ENCODE data around the gene C11orf98. TPM values are rescaled to one million over a fixed set of nuclear protein-coding genes. Genes with fewer than 3 reads are reported as not detected.
"Not testable (repeated sequence)": the region's sequence is repeated elsewhere in the genome, so short reads cannot be mapped to it uniquely, and the experiment has no call there.

C11orf98 gene
- total and polyA plus RNA-seq, 4 donors = 19.0 to 140 (median 94.7) TPM

GRCh38 chr11:62654297-62654696 lies 10.7 kb downstream of the C11orf98 start:
- H3K27me3 ChIP-seq (ENCODE audit: control insufficient read depth in 3 of 3, insufficient read depth in 3 of 3, low read length in 2 of 3) = no peaks in the 10 kb centered on the region
- no peak overlapping the region for H3K27ac ChIP-seq (ENCODE audit: low read depth in 1 of 2, low read length in 1 of 2)
- H3K9ac ChIP-seq (ENCODE audit: insufficient read depth in 1 of 2, low read length in 2 of 2) = no peak overlapping the region
- H3K36me3 ChIP-seq (ENCODE audit: control insufficient read depth in 4 of 4, insufficient read depth in 4 of 4, low read length in 4 of 4) = peaks cover 0 to 5% (median 1%) of the 10 kb centered on the region in 4 donors
- DNase-seq (no peak), ATAC-seq (ENCODE audit: insufficient read depth, low FRiP score) (no peak)
- H3K4me3 ChIP-seq = no peak overlapping the region
- WGBS, 2 donors = 89 to 93% methylated on average over 11 of the region's 11 CpGs
- H3K9me3 ChIP-seq (ENCODE audit: control insufficient read depth in 4 of 4, insufficient read depth in 3 of 4, low read length in 3 of 4) = no peaks in the 10 kb centered on the region
- no peak for TF ChIP-seq CTCF (IDR thresholded peaks at IDR 0.05; ENCODE audit: control extremely low read depth, extremely low read depth)
- peaks cover 0 to 11% (median 0%) of the 10 kb centered on the region in 5 donors for H3K4me1 ChIP-seq (ENCODE audit: control insufficient read depth in 5 of 5, insufficient read depth in 5 of 5, low read length in 5 of 5)

- WGBS, 2 donors = 30 to 34% methylated on average over 16 of the region's 16 CpGs
- no peak for TF ChIP-seq CTCF (IDR thresholded peaks at IDR 0.05; ENCODE audit: control extremely low read depth, extremely low read depth)
- Histone ChIP-seq H3K27me3 (ENCODE audit: control insufficient read depth in 3 of 3, insufficient read depth in 3 of 3, low read length in 2 of 3) (no peaks in the 10 kb centered on the region), H3K4me3 (peak overlapping the region; percentile 73), H3K36me3 (ENCODE audit: control insufficient read depth in 4 of 4, insufficient read depth in 4 of 4, low read length in 4 of 4) (peaks cover 0 to 20% (median 14%) of the 10 kb centered on the region in 4 donors), H3K9me3 (ENCODE audit: control insufficient read depth in 4 of 4, insufficient read depth in 3 of 4, low read length in 3 of 4) (no peaks in the 10 kb centered on the region), H3K9ac (ENCODE audit: insufficient read depth in 1 of 2, low read length in 2 of 2) (peak overlapping the region; percentile 81 to 82), H3K27ac (ENCODE audit: low read depth in 1 of 2, low read length in 1 of 2) (peak overlapping the region; percentile 87 to 93), H3K4me1 (ENCODE audit: control insufficient read depth in 5 of 5, insufficient read depth in 5 of 5, low read length in 5 of 5) (peaks cover 0 to 13% (median 0%) of the 10 kb centered on the region in 5 donors)
- DNase-seq = no peak
- no peak for ATAC-seq (ENCODE audit: insufficient read depth, low FRiP score)
Measured at GRCh38 chr11:62652161-62653006, 12.6 kb downstream of the C11orf98 start.

GRCh38 chr11:62650283-62650682 lies 14.7 kb downstream of the C11orf98 start:
- WGBS, 2 donors = 94 to 97% methylated on average over 12 of the region's 12 CpGs
- not testable (repeated sequence) for ATAC-seq (ENCODE audit: insufficient read depth, low FRiP score)

GRCh38 chr11:62649486-62649885 lies 15.5 kb downstream of the C11orf98 start:
- no peaks in the 10 kb centered on the region for H3K27me3 ChIP-seq (ENCODE audit: control insufficient read depth in 3 of 3, insufficient read depth in 3 of 3, low read length in 2 of 3)
- DNase-seq (no peak), ATAC-seq (ENCODE audit: insufficient read depth, low FRiP score) (no peak)
- H3K9me3 ChIP-seq (ENCODE audit: control insufficient read depth in 4 of 4, insufficient read depth in 3 of 4, low read length in 3 of 4) = no peaks in the 10 kb centered on the region
- 90 to 93% methylated on average over 11 of the region's 11 CpGs for WGBS, 2 donors
- no peak overlapping the region for H3K9ac ChIP-seq (ENCODE audit: insufficient read depth in 1 of 2, low read length in 2 of 2)
- no peak for TF ChIP-seq CTCF (IDR thresholded peaks at IDR 0.05; ENCODE audit: control extremely low read depth, extremely low read depth)
- H3K27ac ChIP-seq (ENCODE audit: low read depth in 1 of 2, low read length in 1 of 2) = no peak overlapping the region
- H3K36me3 ChIP-seq (ENCODE audit: control insufficient read depth in 4 of 4, insufficient read depth in 4 of 4, low read length in 4 of 4) = peaks cover 0 to 21% (median 16%) of the 10 kb centered on the region in 4 donors
- peaks cover 0 to 25% (median 6%) of the 10 kb centered on the region in 5 donors for H3K4me1 ChIP-seq (ENCODE audit: control insufficient read depth in 5 of 5, insufficient read depth in 5 of 5, low read length in 5 of 5)
- H3K4me3 ChIP-seq = no peak overlapping the region

More at GRCh38 chr11:62650283-62650682, 14.7 kb downstream of the C11orf98 start:
- not testable (repeated sequence) for H3K4me3 ChIP-seq; H3K9ac ChIP-seq (ENCODE audit: insufficient read depth in 1 of 2, low read length in 2 of 2); DNase-seq; H3K9me3 ChIP-seq (ENCODE audit: control insufficient read depth in 4 of 4, insufficient read depth in 3 of 4, low read length in 3 of 4); H3K27ac ChIP-seq (ENCODE audit: low read depth in 1 of 2, low read length in 1 of 2); H3K27me3 ChIP-seq (ENCODE audit: control insufficient read depth in 3 of 3, insufficient read depth in 3 of 3, low read length in 2 of 3)
- peaks cover 0 to 20% (median 16%) of the 10 kb centered on the region in 4 donors for H3K36me3 ChIP-seq (ENCODE audit: control insufficient read depth in 4 of 4, insufficient read depth in 4 of 4, low read length in 4 of 4)
- H3K4me1 ChIP-seq (ENCODE audit: control insufficient read depth in 5 of 5, insufficient read depth in 5 of 5, low read length in 5 of 5) = peaks cover 0 to 25% (median 6%) of the 10 kb centered on the region in 5 donors
